SK-N-SH (cell line): ENCODE results near the gene GSG1L2.

Source experiments
- CTCF ChIP-seq: fragments of 200-600 bp; sonication (generic); IDR thresholded peaks from 2 replicates; pipeline ENCODE4 v1.6.1; 2017; ENCODE audit warnings: antibody characterized with exemption, mild to moderate bottlenecking, moderate library complexity
- FOXJ3 ChIP-seq: sonication (generic); formaldehyde crosslinking; IDR thresholded peaks from 2 replicates; pipeline ENCODE4 v1.5.1; 2020; ENCODE audit warnings: mild to moderate bottlenecking, missing genetic modification reagents
- GATA2 ChIP-seq: sonication (generic); formaldehyde crosslinking; IDR thresholded peaks from 2 replicates; pipeline ENCODE4 v1.5.0; 2020; ENCODE audit warnings: mild to moderate bottlenecking, missing genetic modification reagents
- RFX5 ChIP-seq: IDR thresholded peaks from 2 replicates; pipeline ENCODE4 v1.6.1; 2012; ENCODE audit warnings: mild to moderate bottlenecking, improper control_type of control experiment, low read length
- TF ChIP-seq, protein P1 (sequence below): IDR thresholded peaks from 2 replicates; pipeline ENCODE4 v1.6.1; 2012; ENCODE audit warnings: mild to moderate bottlenecking, low read depth, low read length, moderate library complexity
- TF ChIP-seq, protein P2 (sequence below): IDR thresholded peaks from 2 replicates; pipeline ENCODE4; 2012

- TF ChIP-seq, protein P1, sequence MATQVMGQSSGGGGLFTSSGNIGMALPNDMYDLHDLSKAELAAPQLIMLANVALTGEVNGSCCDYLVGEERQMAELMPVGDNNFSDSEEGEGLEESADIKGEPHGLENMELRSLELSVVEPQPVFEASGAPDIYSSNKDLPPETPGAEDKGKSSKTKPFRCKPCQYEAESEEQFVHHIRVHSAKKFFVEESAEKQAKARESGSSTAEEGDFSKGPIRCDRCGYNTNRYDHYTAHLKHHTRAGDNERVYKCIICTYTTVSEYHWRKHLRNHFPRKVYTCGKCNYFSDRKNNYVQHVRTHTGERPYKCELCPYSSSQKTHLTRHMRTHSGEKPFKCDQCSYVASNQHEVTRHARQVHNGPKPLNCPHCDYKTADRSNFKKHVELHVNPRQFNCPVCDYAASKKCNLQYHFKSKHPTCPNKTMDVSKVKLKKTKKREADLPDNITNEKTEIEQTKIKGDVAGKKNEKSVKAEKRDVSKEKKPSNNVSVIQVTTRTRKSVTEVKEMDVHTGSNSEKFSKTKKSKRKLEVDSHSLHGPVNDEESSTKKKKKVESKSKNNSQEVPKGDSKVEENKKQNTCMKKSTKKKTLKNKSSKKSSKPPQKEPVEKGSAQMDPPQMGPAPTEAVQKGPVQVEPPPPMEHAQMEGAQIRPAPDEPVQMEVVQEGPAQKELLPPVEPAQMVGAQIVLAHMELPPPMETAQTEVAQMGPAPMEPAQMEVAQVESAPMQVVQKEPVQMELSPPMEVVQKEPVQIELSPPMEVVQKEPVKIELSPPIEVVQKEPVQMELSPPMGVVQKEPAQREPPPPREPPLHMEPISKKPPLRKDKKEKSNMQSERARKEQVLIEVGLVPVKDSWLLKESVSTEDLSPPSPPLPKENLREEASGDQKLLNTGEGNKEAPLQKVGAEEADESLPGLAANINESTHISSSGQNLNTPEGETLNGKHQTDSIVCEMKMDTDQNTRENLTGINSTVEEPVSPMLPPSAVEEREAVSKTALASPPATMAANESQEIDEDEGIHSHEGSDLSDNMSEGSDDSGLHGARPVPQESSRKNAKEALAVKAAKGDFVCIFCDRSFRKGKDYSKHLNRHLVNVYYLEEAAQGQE, result no peak
- no peak for TF ChIP-seq CTCF
- no peak for TF ChIP-seq RFX5
- TF ChIP-seq, protein P2, sequence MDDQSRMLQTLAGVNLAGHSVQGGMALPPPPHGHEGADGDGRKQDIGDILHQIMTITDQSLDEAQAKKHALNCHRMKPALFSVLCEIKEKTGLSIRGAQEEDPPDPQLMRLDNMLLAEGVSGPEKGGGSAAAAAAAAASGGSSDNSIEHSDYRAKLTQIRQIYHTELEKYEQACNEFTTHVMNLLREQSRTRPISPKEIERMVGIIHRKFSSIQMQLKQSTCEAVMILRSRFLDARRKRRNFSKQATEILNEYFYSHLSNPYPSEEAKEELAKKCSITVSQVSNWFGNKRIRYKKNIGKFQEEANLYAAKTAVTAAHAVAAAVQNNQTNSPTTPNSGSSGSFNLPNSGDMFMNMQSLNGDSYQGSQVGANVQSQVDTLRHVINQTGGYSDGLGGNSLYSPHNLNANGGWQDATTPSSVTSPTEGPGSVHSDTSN, result no peak
- TF ChIP-seq FOXJ3 (CRISPR knock-in tag), result no peak
- TF ChIP-seq GATA2 (CRISPR knock-in tag), result no peak
These were observed 41.3 kb downstream of the GSG1L2 start for GRCh38 chr17:9780552-9780951.
